HepG2 (cell line): ENCODE data around the gene STRIP1. TPM values are rescaled to one million over a fixed set of nuclear protein-coding genes. Genes with fewer than 3 reads are reported as not detected.

Experiments
- ATAC-seq: fragments of 200-7000 bp; cut with Tn5 transposase; 3 replicates; pipeline ENCODE4 v1.9.1; 2020; ENCODE audit warnings: mild to moderate bottlenecking, moderate library complexity
- BruUV-seq: library from RNA; stranded (reverse); fragments of 400-500 nt; replicated peaks from 2 replicates; lab custom pipeline; 2021; lab: Mats Ljungman, UMichigan
- CTCF ChIA-PET: fragments of 300-600 bp; formaldehyde crosslinking; extraction: SDS; loops from one replicate; lab custom pipeline; 2021; ENCODE audit warnings: low total read pairs, inconsistent platforms, low intra/inter-chr PET ratio; lab: Yijun Ruan, JAX
- POLR2A ChIA-PET: fragments of 350-600 bp; sonication (Branson Sonifier 250); formaldehyde crosslinking; loops from one replicate; lab custom pipeline; 2020; ENCODE audit warnings: antibody characterized with exemption, inconsistent platforms; lab: Yijun Ruan, JAX
- DNase-seq: peaks from one replicate; pipeline ENCODE4 v3.0.0-alpha.2; 2015; ENCODE audit warnings: low spot score
- FAIRE-seq: peaks from 3 replicates; lab custom pipeline; 2011; peaks lifted over from hg19 to GRCh38; lab: Jason Lieb, UNC
- H2AFZ ChIP-seq: one replicate; pipeline ENCODE4 v1.6.1; 2011; ENCODE audit warnings: low read length, inconsistent platforms
- H3K27ac ChIP-seq: fragments of 300-600 bp; 3 replicates; pipeline ENCODE4 v1.8.0; 2011; ENCODE audit warnings: mixed run types, mild to moderate bottlenecking, mixed read lengths, low read length, inconsistent platforms; ENCODE audit not compliant: insufficient read depth; ENCODE audit errors: extremely low read length
- H3K27me3 ChIP-seq, 2 experiments: fragments of 200-600 bp in 1 of 2; 2 replicates in 1 of 2; 3 replicates in 1 of 2; pipeline versions ENCODE4 v1.6.0 to v1.8.0; 2011; ENCODE audit warnings: low read length in 2 of 2, mild to moderate bottlenecking in 2 of 2, moderate library complexity in 2 of 2, inconsistent platforms in 1 of 2; ENCODE audit not compliant: insufficient read depth in 2 of 2, control insufficient read depth in 1 of 2
- H3K36me3 ChIP-seq, 2 experiments: fragments of 200-600 bp in 1 of 2; replicated peaks in 1 of 2; 2 replicates in 1 of 2; 3 replicates in 1 of 2; pipeline versions ENCODE4 v1.5.1 to v1.8.0; 2011; ENCODE audit warnings: low read length in 2 of 2, inconsistent platforms in 1 of 2; ENCODE audit not compliant: insufficient read depth in 2 of 2, control insufficient read depth in 1 of 2
- H3K4me1 ChIP-seq: 2 replicates; pipeline ENCODE4 v1.5.1; 2012; ENCODE audit warnings: low read length, inconsistent platforms; ENCODE audit not compliant: insufficient read depth
- H3K4me2 ChIP-seq: 2 replicates; pipeline ENCODE4 v1.6.0; 2011; ENCODE audit warnings: low read depth, low read length, inconsistent platforms
- H3K4me3 ChIP-seq, 3 experiments: fragments of 200-600 bp in 1 of 3; sonication (generic), shearing (Covaris generic) in 1 of 3; replicated peaks in 1 of 3; 2 replicates each; pipeline ENCODE4 v1.5.1; 2011 to 2016; ENCODE audit warnings: low read length in 3 of 3, inconsistent platforms in 2 of 3, low read depth in 2 of 3, mild to moderate bottlenecking in 2 of 3, control low read depth in 1 of 3, mixed read lengths in 1 of 3; ENCODE audit not compliant: insufficient read depth in 1 of 3
- H3K79me2 ChIP-seq: one replicate; pipeline ENCODE4 v1.6.1; 2011; ENCODE audit warnings: low read length, inconsistent platforms; ENCODE audit not compliant: insufficient read depth
- H3K9ac ChIP-seq: 2 replicates; pipeline ENCODE4 v1.6.0; 2011; ENCODE audit warnings: mild to moderate bottlenecking, low read depth, low read length, inconsistent platforms; ENCODE audit not compliant: insufficient read depth
- H3K9me3 ChIP-seq: 2 replicates; pipeline ENCODE4 v1.5.1; 2012; ENCODE audit warnings: mild to moderate bottlenecking, low read length
- H4K20me1 ChIP-seq: 2 replicates; pipeline ENCODE4 v1.6.0; 2011; ENCODE audit warnings: inconsistent platforms, mild to moderate bottlenecking, low read length, moderate library complexity; ENCODE audit not compliant: insufficient read depth
- DNMT3B ChIP-seq: conservative IDR thresholded peaks from 2 replicates; pipeline ENCODE4 v1.6.1; 2016; ENCODE audit warnings: missing biosample characterization, control low read depth
- FOXA1 ChIP-seq, 2 experiments: fragments of 450-650 bp in 1 of 2; sonication (generic) in 1 of 2; formaldehyde crosslinking in 1 of 2; IDR thresholded peaks; 2 replicates each; pipeline versions ENCODE4 v1.4.0 to v1.6.1; 2016 to 2020; ENCODE audit warnings: missing genetic modification reagents in 1 of 2
- HDAC6 ChIP-seq: fragments of 200-600 bp; sonication (generic); IDR thresholded peaks from 2 replicates; pipeline ENCODE4 v1.7.0; 2017; ENCODE audit warnings: mild to moderate bottlenecking, antibody characterized with exemption, low read length, low read depth
- KDM2A ChIP-seq: sonication (generic); formaldehyde crosslinking; IDR thresholded peaks from 2 replicates; pipeline ENCODE4 v1.4.0; 2020; ENCODE audit warnings: low read depth, missing genetic modification reagents, borderline replicate concordance
- KLF6 ChIP-seq: IDR thresholded peaks from 2 replicates; pipeline ENCODE4 v1.8.0; 2016; ENCODE audit warnings: missing biosample characterization, missing genetic modification reagents
- NFE2 ChIP-seq: sonication (generic); formaldehyde crosslinking; IDR thresholded peaks from 2 replicates; pipeline ENCODE4 v1.4.0; 2020; ENCODE audit warnings: missing genetic modification reagents
- PAX8 ChIP-seq: sonication (generic); formaldehyde crosslinking; IDR thresholded peaks from 2 replicates; pipeline ENCODE4 v1.8.0; 2022; ENCODE audit warnings: mild to moderate bottlenecking, missing genetic modification reagents, borderline replicate concordance
- SETDB1 ChIP-seq: sonication (generic); formaldehyde crosslinking; IDR thresholded peaks from 2 replicates; pipeline ENCODE4 v1.5.1; 2020; ENCODE audit warnings: missing genetic modification reagents, mild to moderate bottlenecking, borderline replicate concordance
- SNAPC2 ChIP-seq: sonication (generic); formaldehyde crosslinking; IDR thresholded peaks from 2 replicates; pipeline ENCODE4 v1.8.1; 2022; ENCODE audit warnings: mild to moderate bottlenecking, missing genetic modification reagents
- SP2 ChIP-seq: sonication (generic); formaldehyde crosslinking; IDR thresholded peaks from 2 replicates; pipeline ENCODE4 v1.5.1; 2020; ENCODE audit warnings: mild to moderate bottlenecking, missing genetic modification reagents
- ZBTB1 ChIP-seq: sonication (generic); formaldehyde crosslinking; IDR thresholded peaks from 2 replicates; pipeline ENCODE4 v1.4.0; 2020; ENCODE audit warnings: missing genetic modification reagents, borderline replicate concordance
- ZNF263 ChIP-seq: sonication (generic); formaldehyde crosslinking; IDR thresholded peaks from 2 replicates; pipeline ENCODE4 v1.4.0; 2020; ENCODE audit warnings: missing genetic modification reagents
- ZNF44 ChIP-seq: sonication (generic); formaldehyde crosslinking; IDR thresholded peaks from 2 replicates; pipeline ENCODE4 v1.5.1; 2020; ENCODE audit warnings: mild to moderate bottlenecking, missing genetic modification reagents
- ZNF616 ChIP-seq: sonication (generic); formaldehyde crosslinking; IDR thresholded peaks from 2 replicates; pipeline ENCODE4 v1.5.0; 2020; ENCODE audit warnings: low read depth, mild to moderate bottlenecking, missing genetic modification reagents
- ZNF776 ChIP-seq: sonication (generic); formaldehyde crosslinking; IDR thresholded peaks from 2 replicates; pipeline ENCODE4 v1.4.0; 2020; ENCODE audit warnings: mild to moderate bottlenecking, missing genetic modification reagents
- ZSCAN31 ChIP-seq: sonication (generic); formaldehyde crosslinking; IDR thresholded peaks from 2 replicates; pipeline ENCODE4 v1.5.0; 2020; ENCODE audit warnings: low read depth, mild to moderate bottlenecking, missing genetic modification reagents
- WGBS: methylation state at CpG from one replicate; pipeline ENCODE4 v1.1.6; 2017; ENCODE audit warnings: low lambda C conversion rate; 5-methylcytosine and 5-hydroxymethylcytosine counted together
- in situ Hi-C: cut with HindIII; loops from 2 replicates; pipeline ENCODE4 v1.10.0; 2017; ENCODE audit warnings: low pct_unique_long_range_greater_than_20kb; ENCODE audit not compliant: extremely low pct_ligation_motif_present
- intact Hi-C: fragments of 100-400 bp; cut with micrococcal nuclease; formaldehyde crosslinking; loops from one replicate; pipeline ENCODE4 v1.10.0; 2022; ENCODE audit not compliant: unreplicated experiment
- polyA plus RNA-seq, 8 experiments: library from polyadenylated mRNA; depleted of rRNA in 3 of 8; stranded (reverse) in 7 of 8; unstranded in 1 of 8; fragments of >200 nt; fragmentation: Illumina TruSeq in 4 of 8; extraction: Trizol in 4 of 8; gene quantifications; 2 replicates each; pipeline versions ENCODE4 v1.2.1 to v1.2.3, GENCODE V29; 2011 to 2016; ENCODE audit warnings: low read depth in 4 of 8, missing spikeins in 1 of 8, mixed read lengths in 1 of 8; ENCODE audit not compliant: insufficient read depth in 1 of 8
- total RNA-seq, 5 experiments: library from RNA; depleted of rRNA; stranded (reverse); fragments of >200 nt; fragmentation: Illumina TruSeq; extraction: Trizol; gene quantifications; 2 replicates each; pipeline ENCODE4 v1.2.3, GENCODE V29; 2016; ENCODE audit warnings: low read depth in 1 of 5
- TF ChIP-seq, protein P1 (sequence below): sonication (generic); formaldehyde crosslinking; conservative IDR thresholded peaks from 2 replicates; pipeline ENCODE4 v1.4.0; 2020; ENCODE audit warnings: mild to moderate bottlenecking, missing genetic modification reagents, moderate library complexity
- TF ChIP-seq, protein P2 (sequence below): sonication (generic); formaldehyde crosslinking; IDR thresholded peaks from 2 replicates; pipeline ENCODE4 v1.8.0; 2023; ENCODE audit warnings: mild to moderate bottlenecking, missing genetic modification reagents

The STRIP1 gene
- total and polyA plus RNA-seq, 2 of the 13 experiments (the other 11 are each of a cell fraction or from before 2014, with no cell fraction given): 20.9 to 27.9 TPM

DNA sequence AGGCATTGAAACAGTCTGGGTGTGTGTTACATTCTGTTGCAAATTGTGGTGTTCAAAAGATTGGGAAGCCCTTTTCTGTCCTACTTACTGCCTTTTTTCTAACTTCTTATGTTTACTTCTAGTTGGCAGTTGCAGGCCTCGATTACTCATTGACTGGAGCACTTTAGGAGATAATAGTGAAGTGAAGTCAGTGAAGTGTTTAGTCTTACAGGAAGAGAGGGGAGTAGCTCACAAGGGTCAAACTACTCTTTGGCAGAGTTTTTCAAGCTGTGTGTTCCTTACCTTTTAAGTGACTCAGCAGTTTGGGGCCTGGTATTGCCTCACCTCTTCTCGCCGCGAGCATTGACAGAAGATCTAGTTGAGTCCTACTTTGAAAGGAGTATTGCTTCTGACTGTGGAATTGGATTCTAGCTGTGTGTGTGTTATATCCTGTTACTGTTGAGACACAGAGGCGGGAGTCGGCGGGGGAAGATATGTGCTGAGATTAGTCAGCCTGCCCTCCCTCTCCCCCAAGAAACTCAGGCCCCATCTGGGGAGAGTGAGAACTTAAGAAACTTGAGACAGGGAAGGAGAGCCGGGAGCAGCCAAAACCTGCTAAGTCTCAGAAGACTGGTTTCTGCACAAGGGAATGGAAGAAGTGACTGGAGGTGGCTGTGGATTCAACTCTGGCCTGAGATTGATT, 30.5 kb upstream of the STRIP1 start (continued):
- TF ChIP-seq FOXA1 (IDR thresholded peaks at IDR 0.05) (no peak), FOXA1 (CRISPR knock-in tag; IDR thresholded peaks at IDR 0.05) (no peak), SNAPC2 (CRISPR knock-in tag) (no peak), ZNF44 (CRISPR knock-in tag) (no peak), SETDB1 (no peak), KDM2A (CRISPR knock-in tag) (no peak), ZSCAN31 (CRISPR knock-in tag) (no peak), NFE2 (CRISPR knock-in tag) (peak; percentile 75; the same call in 1 of the 2 replicates)
- TF ChIP-seq, protein P1, sequence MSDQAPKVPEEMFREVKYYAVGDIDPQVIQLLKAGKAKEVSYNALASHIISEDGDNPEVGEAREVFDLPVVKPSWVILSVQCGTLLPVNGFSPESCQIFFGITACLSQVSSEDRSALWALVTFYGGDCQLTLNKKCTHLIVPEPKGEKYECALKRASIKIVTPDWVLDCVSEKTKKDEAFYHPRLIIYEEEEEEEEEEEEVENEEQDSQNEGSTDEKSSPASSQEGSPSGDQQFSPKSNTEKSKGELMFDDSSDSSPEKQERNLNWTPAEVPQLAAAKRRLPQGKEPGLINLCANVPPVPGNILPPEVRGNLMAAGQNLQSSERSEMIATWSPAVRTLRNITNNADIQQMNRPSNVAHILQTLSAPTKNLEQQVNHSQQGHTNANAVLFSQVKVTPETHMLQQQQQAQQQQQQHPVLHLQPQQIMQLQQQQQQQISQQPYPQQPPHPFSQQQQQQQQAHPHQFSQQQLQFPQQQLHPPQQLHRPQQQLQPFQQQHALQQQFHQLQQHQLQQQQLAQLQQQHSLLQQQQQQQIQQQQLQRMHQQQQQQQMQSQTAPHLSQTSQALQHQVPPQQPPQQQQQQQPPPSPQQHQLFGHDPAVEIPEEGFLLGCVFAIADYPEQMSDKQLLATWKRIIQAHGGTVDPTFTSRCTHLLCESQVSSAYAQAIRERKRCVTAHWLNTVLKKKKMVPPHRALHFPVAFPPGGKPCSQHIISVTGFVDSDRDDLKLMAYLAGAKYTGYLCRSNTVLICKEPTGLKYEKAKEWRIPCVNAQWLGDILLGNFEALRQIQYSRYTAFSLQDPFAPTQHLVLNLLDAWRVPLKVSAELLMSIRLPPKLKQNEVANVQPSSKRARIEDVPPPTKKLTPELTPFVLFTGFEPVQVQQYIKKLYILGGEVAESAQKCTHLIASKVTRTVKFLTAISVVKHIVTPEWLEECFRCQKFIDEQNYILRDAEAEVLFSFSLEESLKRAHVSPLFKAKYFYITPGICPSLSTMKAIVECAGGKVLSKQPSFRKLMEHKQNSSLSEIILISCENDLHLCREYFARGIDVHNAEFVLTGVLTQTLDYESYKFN (CRISPR knock-in tag): peak; percentile 25; the same call in 1 of the 2 replicates

DNA sequence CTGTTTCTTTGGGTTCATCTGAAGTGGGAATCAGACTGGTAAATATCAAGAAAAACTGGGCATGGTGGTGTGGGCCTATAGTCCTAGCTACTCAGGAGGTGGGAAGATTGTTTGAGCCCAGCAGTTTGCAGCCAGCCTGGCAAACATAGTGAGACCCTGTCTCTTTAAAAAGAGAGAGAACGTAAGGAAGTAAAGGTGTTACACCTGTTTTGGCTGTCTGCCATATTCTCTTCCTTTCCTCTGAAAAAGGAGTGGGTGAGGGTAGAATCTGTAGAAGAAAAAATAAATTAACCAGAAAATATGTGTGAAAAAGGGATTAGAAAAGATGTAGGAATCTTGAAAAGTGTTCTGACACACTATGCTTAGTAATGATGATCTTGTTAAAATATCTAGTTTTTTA, 29.8 kb upstream of the STRIP1 start:
- Histone ChIP-seq H3K27ac (peak overlapping the region; percentile 55), H3K9ac (no peak overlapping the region), H3K79me2 (peaks cover 33% of the 10 kb centered on the region), H2AFZ (no peak overlapping the region), H4K20me1 (no peaks in the 10 kb centered on the region), H3K4me2 (no peak overlapping the region), H3K4me1 (peaks cover 36% of the 10 kb centered on the region), H3K4me3 (no peak overlapping the region), H3K36me3 (peaks cover 5 to 13% of the 10 kb centered on the region in 2 experiments; a peak in 4 of 5 replicates), H3K27me3 (no peaks in the 10 kb centered on the region), H3K9me3 (no peaks in the 10 kb centered on the region)
- in situ Hi-C loops (no loop called here), intact Hi-C loops (no loop called here)
- FAIRE-seq: no peak
- CTCF ChIA-PET: no interaction called here
- TF ChIP-seq KLF6 (CRISPR knock-in tag): no peak
- TF ChIP-seq ZBTB1 (CRISPR knock-in tag): no peak
- TF ChIP-seq ZNF263 (CRISPR knock-in tag): no peak
- no peak for TF ChIP-seq SP2 (CRISPR knock-in tag)
- TF ChIP-seq HDAC6: no peak
- no peak for TF ChIP-seq ZNF616 (CRISPR knock-in tag)
- TF ChIP-seq PAX8: no peak
- TF ChIP-seq DNMT3B (CRISPR knock-in tag): no peak
- no peak for TF ChIP-seq ZNF776
- TF ChIP-seq, protein P2, sequence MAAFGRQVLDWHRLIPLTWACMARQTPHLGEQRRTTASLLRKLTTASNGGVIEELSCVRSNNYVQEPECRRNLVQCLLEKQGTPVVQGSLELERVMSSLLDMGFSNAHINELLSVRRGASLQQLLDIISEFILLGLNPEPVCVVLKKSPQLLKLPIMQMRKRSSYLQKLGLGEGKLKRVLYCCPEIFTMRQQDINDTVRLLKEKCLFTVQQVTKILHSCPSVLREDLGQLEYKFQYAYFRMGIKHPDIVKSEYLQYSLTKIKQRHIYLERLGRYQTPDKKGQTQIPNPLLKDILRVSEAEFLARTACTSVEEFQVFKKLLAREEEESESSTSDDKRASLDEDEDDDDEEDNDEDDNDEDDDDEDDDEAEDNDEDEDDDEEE (CRISPR knock-in tag): no peak
- DNase-seq: no peak
- 96% methylated on average over 1 of the region's 1 CpG for WGBS
- POLR2A ChIA-PET: interaction anchor here (1.2 kb wide), 1 partner anchor 20 kb away, joined by 5 read pairs; the partner anchor contains the start of gene AHCYL1
- no TSS peak for BruUV-seq
- no peak for ATAC-seq
